Caco-2 (cell line): Measurements from ENCODE around the gene C11orf58. TPM values are rescaled to one million over a fixed set of nuclear protein-coding genes. Genes with fewer than 3 reads are reported as not detected.

ENCODE experiments used
- BruUV-seq: library from RNA; stranded (reverse); fragments of 400-500 nt; replicated peaks from 2 replicates; lab custom pipeline; 2021; lab: Mats Ljungman, UMichigan
- CTCF ChIA-PET: fragments of 300-600 bp; sonication (Branson Sonifier 250); formaldehyde crosslinking; loops from one replicate; lab custom pipeline; 2022; ENCODE audit warnings: antibody characterized with exemption; lab: Charles Lee
- POLR2A ChIA-PET: fragments of 300-600 bp; sonication (Branson Sonifier 250); formaldehyde crosslinking; loops from one replicate; lab custom pipeline; 2022; ENCODE audit warnings: antibody characterized with exemption; lab: Charles Lee
- DNase-seq, 2 experiments: peaks; one replicate each; pipeline versions ENCODE4 v3.0.0 to v3.0.0-alpha.2; 2020 to 2022
- H3K27me3 ChIP-seq: replicated peaks from 2 replicates; pipeline ENCODE4 v1.6.0; 2011; ENCODE audit warnings: low read length; ENCODE audit not compliant: control insufficient read depth, insufficient read depth
- H3K36me3 ChIP-seq: 2 replicates; pipeline ENCODE4 v1.5.1; 2011; ENCODE audit warnings: low read length; ENCODE audit not compliant: control insufficient read depth, insufficient read depth
- H3K4me1 ChIP-seq: fragments of 250-450 bp; sonication (Bioruptor Pico); 2 replicates; pipeline ENCODE4 v1.5.1; 2020; ENCODE audit warnings: mild to moderate bottlenecking
- H3K4me3 ChIP-seq: 2 replicates; pipeline ENCODE4 v1.5.1; 2011; ENCODE audit warnings: low read depth, mild to moderate bottlenecking, control low read depth, low read length
- H3K9me3 ChIP-seq: fragments of 250-450 bp; sonication (Bioruptor Pico); 2 replicates; pipeline ENCODE4 v1.5.1; 2020; ENCODE audit warnings: mild to moderate bottlenecking, moderate library complexity
- H3K27ac Mint-ChIP-seq: one replicate; pipeline ENCODE4 v1.8.0; 2022; ENCODE audit warnings: mixed read lengths; ENCODE audit not compliant: unreplicated experiment
- H3K27me3 Mint-ChIP-seq: one replicate; pipeline ENCODE4 v1.8.0; 2022; ENCODE audit warnings: mixed read lengths; ENCODE audit not compliant: insufficient read depth, unreplicated experiment
- H3K36me3 Mint-ChIP-seq: one replicate; pipeline ENCODE4 v1.8.0; 2022; ENCODE audit warnings: mild to moderate bottlenecking, mixed read lengths; ENCODE audit not compliant: insufficient read depth, unreplicated experiment
- H3K4me1 Mint-ChIP-seq: one replicate; pipeline ENCODE4 v1.8.0; 2022; ENCODE audit warnings: low read depth, mixed read lengths; ENCODE audit not compliant: unreplicated experiment
- H3K4me3 Mint-ChIP-seq: one replicate; pipeline ENCODE4 v1.8.0; 2022; ENCODE audit warnings: mild to moderate bottlenecking, moderate library complexity, mixed read lengths; ENCODE audit not compliant: unreplicated experiment
- H3K9me3 Mint-ChIP-seq: one replicate; pipeline ENCODE4 v1.8.0; 2022; ENCODE audit warnings: mixed read lengths; ENCODE audit not compliant: unreplicated experiment
- intact Hi-C: fragments of 100-400 bp; cut with micrococcal nuclease; formaldehyde crosslinking; loops from one replicate; pipeline ENCODE4 v1.10.0; 2022; ENCODE audit not compliant: unreplicated experiment
- total RNA-seq: library from RNA; stranded (reverse); gene quantifications from 2 replicates; pipeline ENCODE4 v1.2.3, GENCODE V29; 2022
- TF ChIP-seq, protein P1 (sequence below), 2 experiments: fragments of 200-600 bp in 1 of 2; IDR thresholded peaks; 1 replicate in 1 of 2; 2 replicates in 1 of 2; pipeline versions ENCODE4 v1.5.1 to v1.8.0; 2011 to 2022; ENCODE audit warnings: antibody characterized with exemption in 1 of 2, control low read depth in 1 of 2, inconsistent platforms in 1 of 2, low read depth in 1 of 2, low read length in 1 of 2, mild to moderate bottlenecking in 1 of 2, moderate library complexity in 1 of 2; ENCODE audit not compliant: insufficient read depth in 1 of 2, severe bottlenecking in 1 of 2, unreplicated experiment in 1 of 2

The C11orf58 gene
- total RNA-seq, 1 experiment from 2014 or later, result 209 TPM

GRCh38 chr11:16790486-16791190, 52.2 kb downstream of the C11orf58 start:
- Mint-ChIP-seq H3K27me3 (no peaks in the 10 kb centered on the region), H3K4me3 (no peak overlapping the region), H3K36me3 (peaks cover 34% of the 10 kb centered on the region), H3K27ac (no peak overlapping the region), H3K4me1 (peaks cover 6% of the 10 kb centered on the region), H3K9me3 (no peaks in the 10 kb centered on the region)
- Histone ChIP-seq H3K36me3 (no peaks in the 10 kb centered on the region; the same call in none of the 2 replicates), H3K9me3 (no peaks in the 10 kb centered on the region), H3K27me3 (no peaks in the 10 kb centered on the region), H3K4me1 (no peaks in the 10 kb centered on the region), H3K4me3 (no peak overlapping the region)
- intact Hi-C loops, result no loop called here
- TF ChIP-seq, protein P1, sequence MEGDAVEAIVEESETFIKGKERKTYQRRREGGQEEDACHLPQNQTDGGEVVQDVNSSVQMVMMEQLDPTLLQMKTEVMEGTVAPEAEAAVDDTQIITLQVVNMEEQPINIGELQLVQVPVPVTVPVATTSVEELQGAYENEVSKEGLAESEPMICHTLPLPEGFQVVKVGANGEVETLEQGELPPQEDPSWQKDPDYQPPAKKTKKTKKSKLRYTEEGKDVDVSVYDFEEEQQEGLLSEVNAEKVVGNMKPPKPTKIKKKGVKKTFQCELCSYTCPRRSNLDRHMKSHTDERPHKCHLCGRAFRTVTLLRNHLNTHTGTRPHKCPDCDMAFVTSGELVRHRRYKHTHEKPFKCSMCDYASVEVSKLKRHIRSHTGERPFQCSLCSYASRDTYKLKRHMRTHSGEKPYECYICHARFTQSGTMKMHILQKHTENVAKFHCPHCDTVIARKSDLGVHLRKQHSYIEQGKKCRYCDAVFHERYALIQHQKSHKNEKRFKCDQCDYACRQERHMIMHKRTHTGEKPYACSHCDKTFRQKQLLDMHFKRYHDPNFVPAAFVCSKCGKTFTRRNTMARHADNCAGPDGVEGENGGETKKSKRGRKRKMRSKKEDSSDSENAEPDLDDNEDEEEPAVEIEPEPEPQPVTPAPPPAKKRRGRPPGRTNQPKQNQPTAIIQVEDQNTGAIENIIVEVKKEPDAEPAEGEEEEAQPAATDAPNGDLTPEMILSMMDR (IDR thresholded peaks at IDR 0.05; ENCODE audit: insufficient read depth in 1 of 2, low read depth in 1 of 2, low read length in 1 of 2, severe bottlenecking in 1 of 2, unreplicated experiment in 1 of 2), result no peak
- ChIA-PET POLR2A (no interaction called here), CTCF (no interaction called here)
- no peak for DNase-seq
- no TSS peak for BruUV-seq

GRCh38 chr11:16791191-16791961, 52.9 kb downstream of the C11orf58 start:
- ChIA-PET POLR2A (no interaction called here), CTCF (no interaction called here)
- Mint-ChIP-seq H3K27ac (no peak overlapping the region), H3K27me3 (no peaks in the 10 kb centered on the region), H3K9me3 (no peaks in the 10 kb centered on the region), H3K4me1 (no peaks in the 10 kb centered on the region), H3K4me3 (no peak overlapping the region), H3K36me3 (peaks cover 34% of the 10 kb centered on the region)
- DNase-seq, result no peak
- no TSS peak for BruUV-seq
- no peaks in the 10 kb centered on the region for H3K27me3 ChIP-seq
- H3K36me3 ChIP-seq, result no peaks in the 10 kb centered on the region; the same call in 1 of the 2 replicates
- H3K4me3 ChIP-seq, result no peak overlapping the region
- no peaks in the 10 kb centered on the region for H3K9me3 ChIP-seq
- intact Hi-C loops, result no loop called here
- no peaks in the 10 kb centered on the region for H3K4me1 ChIP-seq
- TF ChIP-seq, protein P1 (IDR thresholded peaks at IDR 0.05; ENCODE audit: insufficient read depth in 1 of 2, low read depth in 1 of 2, low read length in 1 of 2, severe bottlenecking in 1 of 2, unreplicated experiment in 1 of 2), result no peak

DNA sequence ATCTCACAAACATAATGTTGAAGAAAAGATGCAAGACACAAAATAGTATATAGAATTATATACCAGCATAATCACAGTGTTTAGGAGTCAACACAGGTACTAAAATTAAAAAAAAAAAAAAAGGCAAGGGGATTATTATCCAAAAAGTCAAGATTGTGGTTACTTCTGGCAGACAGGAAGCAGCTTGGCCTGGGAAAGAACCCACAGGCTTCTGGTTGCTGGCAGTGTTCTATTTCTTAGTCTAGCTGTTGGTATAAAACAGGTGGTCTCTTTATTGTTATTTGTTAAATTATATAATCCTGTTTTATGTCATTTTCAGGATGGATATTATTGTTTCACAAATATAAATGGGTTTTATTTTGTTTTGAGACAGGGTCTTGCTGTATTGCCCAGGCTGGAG, 54.0 kb downstream of the C11orf58 start:
- Histone ChIP-seq H3K4me1 (no peaks in the 10 kb centered on the region), H3K9me3 (no peaks in the 10 kb centered on the region), H3K27me3 (no peaks in the 10 kb centered on the region), H3K36me3 (no peaks in the 10 kb centered on the region), H3K4me3 (no peak overlapping the region)
- TF ChIP-seq, protein P1 (IDR thresholded peaks at IDR 0.05; ENCODE audit: insufficient read depth in 1 of 2, low read depth in 1 of 2, low read length in 1 of 2, severe bottlenecking in 1 of 2, unreplicated experiment in 1 of 2), result no peak
- ChIA-PET POLR2A (no interaction called here), CTCF (interaction anchor here (0.9 kb wide), 1 partner anchor 10 kb away, joined by 3 read pairs; no protein-coding TSS in a partner anchor)
- Mint-ChIP-seq H3K27ac (no peak overlapping the region), H3K9me3 (no peaks in the 10 kb centered on the region), H3K27me3 (no peaks in the 10 kb centered on the region), H3K36me3 (peaks cover 43% of the 10 kb centered on the region), H3K4me1 (no peaks in the 10 kb centered on the region), H3K4me3 (no peak overlapping the region)
- no TSS peak for BruUV-seq
- no peak for DNase-seq
- intact Hi-C loops, result no loop called here
